PC-9 (cell line): ENCODE data around the gene OSM. TPM values are rescaled to one million over a fixed set of nuclear protein-coding genes. Genes with fewer than 3 reads are reported as not detected.

Experiments used
- BruUV-seq: library from RNA; stranded (reverse); fragments of 400-500 nt; replicated peaks from 2 replicates; lab custom pipeline; 2021; lab: Mats Ljungman, UMichigan
- CTCF ChIA-PET: fragments of 300-600 bp; sonication (Branson Sonifier 250); formaldehyde crosslinking; loops from one replicate; lab custom pipeline; 2022; ENCODE audit warnings: antibody characterized with exemption; lab: Charles Lee
- POLR2A ChIA-PET: fragments of 300-600 bp; sonication (Branson Sonifier 250); formaldehyde crosslinking; loops from one replicate; lab custom pipeline; 2022; ENCODE audit warnings: antibody characterized with exemption; ENCODE audit not compliant: unreplicated experiment; lab: Charles Lee
- DNase-seq, 2 experiments: peaks; one replicate each; pipeline versions ENCODE4 v3.0.0 to v3.0.0-alpha.2; 2015 to 2022; ENCODE audit warnings: mixed read lengths in 1 of 2
- H2AFZ ChIP-seq: fragments of 200-600 bp; sonication (generic); 2 replicates; pipeline ENCODE4 v1.8.1; 2017; ENCODE audit warnings: antibody characterized with exemption
- H3F3A ChIP-seq: fragments of 200-600 bp; sonication (generic); 2 replicates; pipeline ENCODE4 v1.8.1; 2017; ENCODE audit warnings: antibody characterized with exemption, mild to moderate bottlenecking, low read depth; ENCODE audit not compliant: insufficient read depth
- H3K27ac ChIP-seq: fragments of 200-600 bp; sonication (generic); 2 replicates; pipeline ENCODE4 v1.6.1; 2016; ENCODE audit warnings: mixed run types
- H3K27me3 ChIP-seq: fragments of 200-600 bp; sonication (generic); 2 replicates; pipeline ENCODE4 v1.6.1; 2016; ENCODE audit warnings: low read depth, mixed run types; ENCODE audit not compliant: insufficient read depth
- H3K36me3 ChIP-seq: fragments of 200-600 bp; sonication (generic); 2 replicates; pipeline ENCODE4 v1.6.1; 2016; ENCODE audit warnings: low read depth, mixed run types
- H3K4me1 ChIP-seq: fragments of 200-600 bp; sonication (generic); replicated peaks from 2 replicates; pipeline ENCODE4 v1.6.1; 2016; ENCODE audit warnings: mixed run types; ENCODE audit not compliant: insufficient read depth
- H3K4me2 ChIP-seq: fragments of 200-600 bp; sonication (generic); 2 replicates; pipeline ENCODE4 v1.6.1; 2017; ENCODE audit warnings: mixed run types
- H3K4me3 ChIP-seq: fragments of 200-600 bp; sonication (generic); 2 replicates; pipeline ENCODE4 v1.6.1; 2016; ENCODE audit warnings: mixed run types
- H3K79me2 ChIP-seq: fragments of 200-600 bp; sonication (generic); 2 replicates; pipeline ENCODE4 v1.6.1; 2017; ENCODE audit warnings: low read depth, mixed run types
- H3K9me2 ChIP-seq: fragments of 200-600 bp; sonication (generic); 2 replicates; pipeline ENCODE4 v1.8.1; 2017; ENCODE audit warnings: mild to moderate bottlenecking; ENCODE audit not compliant: insufficient read depth
- H3K9me3 ChIP-seq: fragments of 200-600 bp; sonication (generic); 2 replicates; pipeline ENCODE4 v1.8.1; 2016; ENCODE audit warnings: low read depth; ENCODE audit not compliant: insufficient read depth
- H4K20me1 ChIP-seq: fragments of 200-600 bp; sonication (generic); 2 replicates; pipeline ENCODE4 v1.8.1; 2017; ENCODE audit not compliant: insufficient read depth
- EZH2 ChIP-seq: fragments of 200-600 bp; sonication (generic); IDR thresholded peaks from 2 replicates; pipeline ENCODE4 v1.8.0; 2017; ENCODE audit warnings: antibody characterized with exemption, low read depth
- intact Hi-C: fragments of 100-400 bp; cut with micrococcal nuclease; formaldehyde crosslinking; loops from one replicate; pipeline ENCODE4 v1.10.0; 2022; ENCODE audit not compliant: unreplicated experiment
- total RNA-seq: library from RNA; stranded (reverse); gene quantifications from 2 replicates; pipeline ENCODE4 v1.2.3, GENCODE V29; 2021
- TF ChIP-seq, protein P1 (sequence below): fragments of 200-600 bp; sonication (generic); conservative IDR thresholded peaks from 2 replicates; pipeline ENCODE4 v1.6.1; 2017; ENCODE audit warnings: mixed run types, antibody characterized with exemption, mild to moderate bottlenecking, moderate library complexity

OSM gene
- total RNA-seq, 1 experiment from 2014 or later: not detected

DNA sequence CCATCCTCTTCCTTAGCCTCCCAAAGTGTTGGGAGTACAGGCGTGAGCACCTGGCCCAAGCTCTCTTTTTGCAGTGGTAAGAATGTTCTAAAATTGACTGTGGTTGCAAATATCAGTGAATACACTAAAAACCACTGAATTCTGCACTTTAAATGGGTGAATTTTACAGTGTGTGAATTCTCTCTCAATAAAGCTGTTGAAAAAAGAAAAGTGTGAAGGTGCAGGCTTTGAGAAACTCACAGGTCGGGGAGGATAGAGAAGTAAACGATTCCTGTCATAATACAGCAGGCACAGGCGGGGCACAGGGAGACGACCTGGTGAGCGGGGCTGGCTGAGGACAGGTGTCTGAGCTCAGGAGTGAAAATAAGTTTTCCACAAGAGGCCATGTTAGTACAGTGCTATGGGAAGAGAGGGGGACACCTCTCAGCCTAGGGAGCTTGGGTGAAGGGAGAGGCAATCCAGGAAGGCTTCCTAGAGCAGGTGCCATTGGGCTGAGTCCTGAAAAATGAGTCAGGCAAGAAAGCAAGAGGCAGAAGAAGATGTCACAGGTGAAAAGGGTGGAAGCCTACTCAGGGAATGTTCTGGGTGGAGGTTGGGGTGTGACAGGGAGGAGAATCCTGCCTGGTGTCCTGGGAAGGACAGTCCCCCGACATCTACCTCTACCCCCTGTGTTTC, 46.2 kb downstream of the OSM start:
- ChIA-PET POLR2A (no interaction called here), CTCF (interaction anchor here (0.6 kb wide), 1 partner anchor 91 kb away, joined by 4 read pairs; no protein-coding TSS in a partner anchor)
- H4K20me1 ChIP-seq: no peaks in the 10 kb centered on the region
- H3K4me3 ChIP-seq: no peak overlapping the region
- BruUV-seq: no TSS peak
- H3K79me2 ChIP-seq: no peaks in the 10 kb centered on the region
- peaks cover 38% of the 10 kb centered on the region for H3F3A ChIP-seq
- intact Hi-C loops: no loop called here
- H3K9me2 ChIP-seq: no peaks in the 10 kb centered on the region
- DNase-seq: no peak
- H3K27ac ChIP-seq: no peak overlapping the region
- TF ChIP-seq EZH2: no peak
- TF ChIP-seq, protein P1, sequence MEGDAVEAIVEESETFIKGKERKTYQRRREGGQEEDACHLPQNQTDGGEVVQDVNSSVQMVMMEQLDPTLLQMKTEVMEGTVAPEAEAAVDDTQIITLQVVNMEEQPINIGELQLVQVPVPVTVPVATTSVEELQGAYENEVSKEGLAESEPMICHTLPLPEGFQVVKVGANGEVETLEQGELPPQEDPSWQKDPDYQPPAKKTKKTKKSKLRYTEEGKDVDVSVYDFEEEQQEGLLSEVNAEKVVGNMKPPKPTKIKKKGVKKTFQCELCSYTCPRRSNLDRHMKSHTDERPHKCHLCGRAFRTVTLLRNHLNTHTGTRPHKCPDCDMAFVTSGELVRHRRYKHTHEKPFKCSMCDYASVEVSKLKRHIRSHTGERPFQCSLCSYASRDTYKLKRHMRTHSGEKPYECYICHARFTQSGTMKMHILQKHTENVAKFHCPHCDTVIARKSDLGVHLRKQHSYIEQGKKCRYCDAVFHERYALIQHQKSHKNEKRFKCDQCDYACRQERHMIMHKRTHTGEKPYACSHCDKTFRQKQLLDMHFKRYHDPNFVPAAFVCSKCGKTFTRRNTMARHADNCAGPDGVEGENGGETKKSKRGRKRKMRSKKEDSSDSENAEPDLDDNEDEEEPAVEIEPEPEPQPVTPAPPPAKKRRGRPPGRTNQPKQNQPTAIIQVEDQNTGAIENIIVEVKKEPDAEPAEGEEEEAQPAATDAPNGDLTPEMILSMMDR: no peak
- no peaks in the 10 kb centered on the region for H3K27me3 ChIP-seq
- H2AFZ ChIP-seq: no peak overlapping the region
- H3K36me3 ChIP-seq: no peaks in the 10 kb centered on the region
- H3K4me2 ChIP-seq: no peak overlapping the region
- H3K4me1 ChIP-seq: peaks cover 41% of the 10 kb centered on the region
- no peaks in the 10 kb centered on the region for H3K9me3 ChIP-seq

DNA sequence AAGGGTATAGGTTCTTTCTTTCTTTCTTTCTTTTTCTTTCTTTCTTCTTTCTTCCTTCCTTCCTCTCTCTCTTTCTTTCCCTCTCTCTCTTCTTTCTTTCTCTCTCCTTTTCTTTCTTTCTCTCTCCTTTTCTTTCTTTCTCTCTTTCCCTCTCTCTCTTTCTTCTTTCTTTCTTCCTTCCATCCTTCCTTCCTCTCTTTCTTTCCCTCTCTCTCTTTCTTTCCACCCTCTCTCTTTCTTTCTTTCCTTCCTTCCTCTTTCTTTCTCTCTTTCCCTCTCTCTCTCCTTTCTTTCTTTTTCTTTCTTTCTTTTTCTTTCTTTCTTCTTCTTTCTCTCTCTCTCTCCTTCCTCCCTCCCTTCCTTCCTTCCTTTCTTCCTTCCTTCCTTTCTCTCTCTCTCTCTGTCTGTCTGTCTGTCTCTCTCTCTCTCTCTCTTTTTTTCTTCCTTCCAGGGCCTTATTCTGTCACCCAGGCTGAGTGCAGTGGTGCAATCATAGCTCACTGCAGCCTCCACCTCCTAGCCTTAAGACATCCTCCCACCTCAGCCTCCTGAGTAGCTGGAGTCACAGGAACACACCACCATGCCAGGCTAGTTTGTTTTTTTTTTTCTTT, 46.9 kb downstream of the OSM start:
- no peak for TF ChIP-seq EZH2
- TF ChIP-seq, protein P1: no peak
- Histone ChIP-seq H3K9me2 (no peaks in the 10 kb centered on the region), H3K27me3 (no peaks in the 10 kb centered on the region), H2AFZ (no peak overlapping the region), H3K79me2 (no peaks in the 10 kb centered on the region), H3F3A (peaks cover 38% of the 10 kb centered on the region), H3K4me3 (no peak overlapping the region), H3K36me3 (no peaks in the 10 kb centered on the region), H3K4me2 (no peak overlapping the region), H3K27ac (no peak overlapping the region), H3K9me3 (no peaks in the 10 kb centered on the region), H4K20me1 (no peaks in the 10 kb centered on the region), H3K4me1 (peaks cover 41% of the 10 kb centered on the region)
- ChIA-PET CTCF (no interaction called here), POLR2A (no interaction called here)
- BruUV-seq: no TSS peak
- intact Hi-C loops: no loop called here
- DNase-seq: no peak

DNA sequence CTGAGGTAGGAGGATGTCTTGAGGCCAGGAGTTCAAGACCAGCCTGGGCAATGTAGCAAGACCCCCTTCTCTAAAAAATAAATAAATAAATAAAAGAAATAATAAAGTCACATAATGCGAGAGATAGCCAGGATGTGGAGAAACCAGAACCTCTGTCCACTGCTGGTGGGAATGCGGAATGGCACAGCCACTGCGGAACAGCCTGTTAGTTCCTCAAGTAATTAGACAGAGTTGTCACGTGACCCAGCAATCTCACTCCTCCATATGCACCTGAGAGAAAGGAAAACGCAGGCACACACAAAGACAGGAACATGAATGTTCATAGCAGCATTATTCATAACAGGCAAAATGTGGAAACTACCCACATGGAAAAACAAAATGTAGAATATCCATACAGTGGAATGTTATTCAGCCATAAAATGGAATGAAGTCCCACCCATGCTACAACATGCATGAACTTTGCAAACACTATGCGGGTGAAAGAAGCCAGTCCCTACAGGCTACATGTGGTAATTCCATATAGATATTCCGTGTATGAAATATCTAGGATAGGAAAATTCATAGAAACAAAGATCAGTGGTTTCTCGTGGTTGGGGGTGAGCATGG, 47.5 kb downstream of the OSM start:
- no TSS peak for BruUV-seq

More for the DNA sequence above, 47.5 kb downstream of the OSM start:
- no peak overlapping the region for H3K4me2 ChIP-seq
- H2AFZ ChIP-seq: no peak overlapping the region
- TF ChIP-seq, protein P1: 0 out of 2 replicates have a peak, but pooled peaks have one; percentile 25
- no peak for TF ChIP-seq EZH2
- H3K9me3 ChIP-seq: no peaks in the 10 kb centered on the region
- no peaks in the 10 kb centered on the region for H3K9me2 ChIP-seq
- CTCF ChIA-PET: no interaction called here
- H3K4me1 ChIP-seq: peaks cover 41% of the 10 kb centered on the region
- no peaks in the 10 kb centered on the region for H3K36me3 ChIP-seq
- no peaks in the 10 kb centered on the region for H3K27me3 ChIP-seq
- intact Hi-C loops: no loop called here
- H3K79me2 ChIP-seq: no peaks in the 10 kb centered on the region
- POLR2A ChIA-PET: no interaction called here
- no peak overlapping the region for H3K27ac ChIP-seq
- peaks cover 38% of the 10 kb centered on the region for H3F3A ChIP-seq
- no peak for DNase-seq
- H3K4me3 ChIP-seq: no peak overlapping the region
- no peaks in the 10 kb centered on the region for H4K20me1 ChIP-seq
